ENCODE data around the gene TRIM16.
"Not testable (repeated sequence)": the region's sequence is repeated elsewhere in the genome, so short reads cannot be mapped to it uniquely, and the experiment has no call there.

Gene TRIM16

DNA sequence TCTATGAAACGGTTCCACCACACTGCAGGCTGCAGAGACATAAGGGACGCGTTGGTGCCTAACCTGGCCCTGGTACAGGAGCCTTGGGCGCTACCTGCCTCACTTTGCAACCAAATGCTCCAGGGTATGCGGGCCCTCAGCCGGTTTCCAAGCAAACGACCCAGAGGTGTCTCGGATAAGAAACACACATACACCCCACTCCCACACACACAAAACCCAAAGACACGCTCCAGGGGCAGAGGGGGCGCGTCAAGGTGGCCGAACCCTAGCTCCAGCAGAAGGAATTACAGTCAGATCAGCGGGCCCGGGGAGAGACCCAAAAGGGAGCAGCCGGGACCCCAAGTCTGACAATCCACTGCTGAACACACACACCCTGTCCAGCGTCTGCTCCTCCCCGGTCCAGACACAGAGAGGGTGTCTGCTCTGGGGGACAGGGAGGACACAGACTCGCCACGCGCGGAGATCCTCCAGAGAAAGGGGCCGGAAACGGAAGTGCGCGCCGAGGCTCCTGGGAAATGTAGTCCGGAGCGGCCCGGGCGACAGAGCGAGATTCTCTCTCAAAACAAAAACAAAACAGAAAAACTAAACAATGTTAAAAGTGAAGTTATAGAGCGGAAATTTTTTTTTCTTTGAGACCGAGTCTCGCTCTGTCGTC lies at the start of gene TRIM16:
Gene TRIM16, minus strand, starts transcription at position 488 of the 655 bp plus-strand sequence. CDS start 32,702 bp downstream, outside the sequence.
- DNase-seq = peak; percentile 85

DNA sequence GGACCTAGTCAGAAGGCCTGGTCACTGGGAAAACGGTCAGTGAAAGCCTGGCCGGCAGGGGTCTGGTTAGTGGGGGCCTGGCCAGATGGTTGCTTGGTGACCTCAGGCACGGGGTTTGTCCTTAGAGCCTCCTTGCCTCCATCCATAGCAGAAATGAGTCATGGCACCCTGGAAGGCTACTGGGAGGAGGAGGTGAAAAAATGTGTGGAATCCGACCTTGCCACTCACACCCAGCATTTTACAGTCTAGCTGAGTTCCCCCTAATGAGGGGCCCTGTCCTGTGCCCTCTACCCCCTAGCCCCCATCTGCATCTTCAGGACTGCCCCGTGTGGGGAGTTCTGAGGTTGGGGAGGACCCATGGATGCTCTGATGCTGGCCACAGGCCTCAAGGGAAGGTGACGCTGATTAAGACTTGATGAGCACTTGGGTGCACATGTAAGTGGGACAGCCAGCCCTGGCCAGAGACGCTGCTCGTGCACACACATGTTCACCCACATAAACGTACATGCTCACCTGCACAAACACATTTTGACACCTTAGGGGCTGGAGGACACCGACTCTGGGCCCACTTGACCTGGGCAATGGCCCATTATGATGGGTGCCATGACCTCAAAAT lies 49.2 kb upstream of the TRIM16 start:
- DNase-seq = not testable (repeated sequence)

GRCh38 chr17:15731900-15732299 lies 47.8 kb upstream of the TRIM16 start, which contains the start of gene TBC1D26:
TBC1D26 (plus strand) TSS chr17:15732283; CDS start chr17:15735349, 3,066 bp downstream.
- not testable (repeated sequence) for DNase-seq

- not testable (repeated sequence) for DNase-seq
These were observed 46.4 kb upstream of the TRIM16 start for GRCh38 chr17:15730535-15730934.

DNA sequence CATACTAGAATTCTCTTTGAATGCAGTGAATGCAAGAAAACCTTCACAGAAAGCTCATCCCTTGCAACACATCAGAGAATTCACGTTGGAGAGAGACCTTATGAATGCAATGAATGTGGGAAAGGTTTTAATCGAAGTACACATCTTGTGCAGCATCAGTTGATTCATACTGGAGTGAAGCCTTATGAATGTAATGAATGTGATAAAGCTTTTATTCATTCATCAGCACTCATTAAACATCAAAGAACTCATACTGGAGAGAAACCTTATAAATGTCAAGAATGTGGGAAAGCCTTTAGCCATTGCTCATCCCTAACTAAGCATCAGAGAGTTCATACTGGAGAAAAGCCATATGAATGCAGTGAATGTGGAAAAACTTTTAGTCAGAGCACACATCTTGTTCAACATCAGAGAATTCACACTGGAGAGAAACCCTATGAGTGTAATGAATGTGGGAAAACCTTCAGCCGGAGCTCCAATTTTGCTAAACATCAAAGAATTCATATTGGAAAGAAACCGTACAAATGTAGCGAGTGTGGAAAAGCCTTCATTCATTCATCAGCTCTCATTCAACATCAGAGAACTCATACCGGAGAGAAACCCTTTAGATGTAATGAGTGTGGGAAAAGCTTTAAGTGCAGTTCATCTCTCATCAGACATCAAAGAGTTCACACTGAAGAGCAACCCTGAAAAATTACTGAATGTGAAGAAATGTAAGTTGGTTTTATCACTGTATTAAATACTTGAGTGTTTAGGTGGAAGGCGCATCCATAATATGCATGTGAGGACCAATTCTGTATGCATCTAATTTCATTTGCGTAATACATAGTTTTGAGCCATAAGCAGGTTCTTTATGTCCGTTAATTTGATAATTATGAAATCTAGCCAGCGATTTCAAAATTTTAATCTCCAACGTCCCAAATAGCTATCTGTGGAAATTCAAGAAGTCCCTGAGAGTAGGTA lies 32.8 kb upstream of the TRIM16 start:
- DNase-seq = not testable (repeated sequence)

GRCh38 chr17:15708879-15709278 lies 24.8 kb upstream of the TRIM16 start:
- DNase-seq = not testable (repeated sequence)

- DNase-seq = not testable (repeated sequence)
These were observed 20.7 kb upstream of the TRIM16 start for GRCh38 chr17:15704813-15705212.

- DNase-seq = not testable (repeated sequence)
These were observed 20.1 kb upstream of the TRIM16 start for GRCh38 chr17:15704239-15704638.

DNA sequence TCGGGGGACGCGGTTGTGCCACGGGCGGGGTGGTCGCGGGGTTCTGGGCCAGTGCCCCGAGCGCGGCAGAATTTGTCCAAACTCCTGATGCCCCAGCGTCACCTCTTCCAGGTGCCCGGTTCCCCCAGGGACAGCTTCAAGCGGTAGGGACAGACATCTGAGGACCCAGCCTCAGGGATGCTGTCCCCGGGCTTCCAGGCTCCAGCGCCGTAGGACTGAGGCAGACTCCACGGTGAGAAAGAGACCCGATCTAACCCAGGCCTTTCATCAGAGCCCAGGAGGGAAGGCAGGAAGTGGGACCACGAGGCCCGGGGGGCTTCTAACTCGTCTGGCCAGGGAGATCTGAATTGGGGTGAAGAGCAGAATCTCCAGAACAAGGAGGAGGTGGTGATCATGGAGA lies 15.8 kb upstream of the TRIM16 start:
- DNase-seq = not testable (repeated sequence)

- peak; percentile 98 for DNase-seq
These were observed 15.4 kb upstream of the TRIM16 start, which contains the start of gene ZNF286A for GRCh38 chr17:15699413-15699924. ZNF286A (plus strand) TSS chr17:15699752; CDS start chr17:15700330, 578 bp downstream.

DNA sequence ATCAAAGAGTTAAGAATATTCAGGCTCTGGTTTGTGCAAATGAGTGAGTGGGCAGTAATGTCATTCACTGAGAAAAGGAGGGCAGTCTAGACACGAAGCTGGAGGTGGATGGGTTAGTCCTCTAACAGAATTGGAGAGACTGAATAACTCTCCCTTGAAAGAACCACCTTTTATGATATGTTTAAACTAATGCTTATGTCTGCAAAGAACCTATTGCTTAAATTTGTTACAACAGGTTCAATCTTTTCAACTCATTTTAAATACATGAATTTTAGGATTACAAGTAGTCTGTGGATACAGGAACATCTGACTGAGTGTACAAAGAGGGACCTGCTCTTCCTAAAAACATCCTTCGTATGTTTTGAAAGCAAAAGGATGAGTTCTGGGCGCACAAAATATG lies 14.9 kb upstream of the TRIM16 start:
- not testable (repeated sequence) for DNase-seq

- not testable (repeated sequence) for DNase-seq
These were observed 3.4 kb upstream of the TRIM16 start for GRCh38 chr17:15687494-15687893.

- peak; percentile 25 for DNase-seq
These were observed 976 bp downstream of the TRIM16 start for GRCh38 chr17:15683135-15683534.

- not testable (repeated sequence) for DNase-seq
These were observed 8.1 kb downstream of the TRIM16 start for GRCh38 chr17:15675991-15676390.

DNA sequence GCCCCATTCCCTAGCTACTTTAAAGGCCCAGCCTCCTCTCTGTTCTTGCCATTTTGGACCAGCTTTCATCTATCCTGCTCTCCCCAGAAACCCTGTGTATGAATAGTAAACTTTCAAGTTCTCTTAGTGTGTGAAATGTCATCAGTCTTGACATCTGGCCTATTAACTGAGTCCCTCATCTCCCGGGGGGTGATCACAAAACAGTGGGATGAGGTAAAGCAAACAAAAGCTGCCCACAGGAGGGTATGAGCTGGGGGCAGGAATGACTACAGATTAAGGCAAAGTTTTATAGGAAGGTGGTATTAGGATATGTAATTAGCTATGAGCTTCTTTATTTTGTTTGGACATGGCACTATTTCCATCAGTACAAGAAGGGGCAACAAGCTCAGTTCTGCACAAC lies 9.5 kb downstream of the TRIM16 start:
- not testable (repeated sequence) for DNase-seq

- not testable (repeated sequence) for DNase-seq
These were observed 14.6 kb downstream of the TRIM16 start for GRCh38 chr17:15669526-15669925.

DNA sequence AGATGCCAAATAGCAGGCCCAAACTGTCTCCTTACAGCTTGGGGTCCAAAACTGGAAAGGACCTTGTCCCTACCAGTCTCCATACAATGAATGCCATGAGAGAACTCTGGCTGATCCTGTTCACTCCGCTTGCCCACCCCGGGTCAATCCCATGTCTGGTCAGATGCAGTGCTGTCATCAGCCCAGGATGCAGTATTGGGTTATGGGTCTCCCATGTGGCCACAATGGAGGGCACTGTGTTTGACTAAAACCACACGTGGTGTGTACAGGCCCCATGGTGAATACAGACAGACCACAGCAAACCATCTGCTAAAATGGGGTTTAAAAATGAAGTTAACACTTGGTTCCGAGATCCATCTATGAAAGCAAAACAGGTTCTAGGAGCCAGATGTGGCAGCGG lies 20.4 kb downstream of the TRIM16 start:
- no peak for DNase-seq

GRCh38 chr17:15663176-15663575 lies 20.9 kb downstream of the TRIM16 start:
- DNase-seq = no peak

- no peak for DNase-seq
These were observed 21.4 kb downstream of the TRIM16 start for GRCh38 chr17:15662681-15663080.

GRCh38 chr17:15660077-15660476 lies 24.0 kb downstream of the TRIM16 start:
- no peak for DNase-seq

GRCh38 chr17:15659663-15660062 lies 24.4 kb downstream of the TRIM16 start:
- no peak for DNase-seq

DNA sequence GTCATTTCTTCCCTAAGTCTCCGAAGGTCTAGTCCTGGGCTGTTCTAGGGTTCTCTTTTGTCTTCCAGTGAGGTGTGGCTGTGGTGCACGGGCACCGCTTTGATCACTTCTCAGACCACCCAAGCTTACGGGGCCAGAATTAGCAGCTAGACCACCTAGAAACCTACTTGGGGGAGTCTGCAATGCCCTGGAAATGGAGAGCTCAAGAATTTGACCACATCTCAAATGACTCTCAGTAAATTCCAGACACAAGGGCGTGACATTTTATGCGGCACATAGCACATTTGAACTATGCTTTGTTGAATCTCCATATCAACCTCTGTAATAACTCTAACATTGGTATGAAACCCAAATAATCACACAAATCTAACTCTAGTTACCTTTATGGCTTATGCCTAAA lies 24.9 kb downstream of the TRIM16 start:
- DNase-seq = no peak

GRCh38 chr17:15658296-15658695 lies 25.8 kb downstream of the TRIM16 start:
- no peak for DNase-seq
